ENCODE results near the gene SHISA9.

The SHISA9 gene

DNA sequence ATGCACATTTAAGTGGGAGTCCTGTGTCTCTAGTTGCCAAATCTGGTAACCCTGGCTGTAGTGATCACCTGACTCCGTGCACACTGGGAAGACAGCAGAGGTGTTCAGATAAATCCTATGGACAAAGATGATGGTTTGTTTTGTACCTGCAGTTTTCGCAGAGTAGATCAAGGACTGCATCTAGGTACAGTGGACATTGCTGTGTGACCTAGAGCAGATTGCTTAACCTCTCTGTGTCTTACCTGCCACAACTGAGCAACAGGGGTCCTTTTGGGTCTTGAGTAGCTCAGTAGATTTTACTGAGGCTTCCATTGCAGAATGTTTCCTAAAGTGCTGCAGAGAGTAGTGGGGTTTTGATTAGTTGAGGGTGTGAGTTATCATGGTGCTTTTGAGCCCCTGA lies 160.8 kb downstream of the SHISA9 start:
- H3K36me3 ChIP-seq (ENCODE audit: insufficient read depth, low read length), result no peaks in the 10 kb centered on the region
- H2AFZ ChIP-seq (ENCODE audit: low read length), result no peak overlapping the region
- H3K4me2 ChIP-seq (ENCODE audit: low read length), result no peak overlapping the region
- H3K9me2 ChIP-seq (ENCODE audit: low read depth, low read length), result no peaks in the 10 kb centered on the region
- TF ChIP-seq EZH2 (IDR thresholded peaks at IDR 0.05; ENCODE audit: borderline replicate concordance, low read length), result no peak
- TF ChIP-seq, protein P1, sequence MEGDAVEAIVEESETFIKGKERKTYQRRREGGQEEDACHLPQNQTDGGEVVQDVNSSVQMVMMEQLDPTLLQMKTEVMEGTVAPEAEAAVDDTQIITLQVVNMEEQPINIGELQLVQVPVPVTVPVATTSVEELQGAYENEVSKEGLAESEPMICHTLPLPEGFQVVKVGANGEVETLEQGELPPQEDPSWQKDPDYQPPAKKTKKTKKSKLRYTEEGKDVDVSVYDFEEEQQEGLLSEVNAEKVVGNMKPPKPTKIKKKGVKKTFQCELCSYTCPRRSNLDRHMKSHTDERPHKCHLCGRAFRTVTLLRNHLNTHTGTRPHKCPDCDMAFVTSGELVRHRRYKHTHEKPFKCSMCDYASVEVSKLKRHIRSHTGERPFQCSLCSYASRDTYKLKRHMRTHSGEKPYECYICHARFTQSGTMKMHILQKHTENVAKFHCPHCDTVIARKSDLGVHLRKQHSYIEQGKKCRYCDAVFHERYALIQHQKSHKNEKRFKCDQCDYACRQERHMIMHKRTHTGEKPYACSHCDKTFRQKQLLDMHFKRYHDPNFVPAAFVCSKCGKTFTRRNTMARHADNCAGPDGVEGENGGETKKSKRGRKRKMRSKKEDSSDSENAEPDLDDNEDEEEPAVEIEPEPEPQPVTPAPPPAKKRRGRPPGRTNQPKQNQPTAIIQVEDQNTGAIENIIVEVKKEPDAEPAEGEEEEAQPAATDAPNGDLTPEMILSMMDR (IDR thresholded peaks at IDR 0.05; ENCODE audit: low read length), result no peak
- H3K4me1 ChIP-seq (ENCODE audit: insufficient read depth, low read length, severe bottlenecking), result no peaks in the 10 kb centered on the region
- H3F3A ChIP-seq (ENCODE audit: insufficient read depth, low read length), result no peaks in the 10 kb centered on the region
- H3K9ac ChIP-seq (ENCODE audit: low read length), result no peak overlapping the region
- H4K20me1 ChIP-seq (ENCODE audit: insufficient read depth, low read length), result no peaks in the 10 kb centered on the region
- H3K9me3 ChIP-seq (ENCODE audit: low read length), result no peaks in the 10 kb centered on the region
- no peaks in the 10 kb centered on the region for H3K79me2 ChIP-seq (ENCODE audit: insufficient read depth, low read length)
- H3K27me3 ChIP-seq (ENCODE audit: insufficient read depth, low read length), result no peaks in the 10 kb centered on the region
- H3K27ac ChIP-seq (ENCODE audit: low read depth, low read length, poor library complexity, severe bottlenecking), result no peak overlapping the region
- H3K4me3 ChIP-seq (ENCODE audit: low read depth, low read length, poor library complexity, severe bottlenecking), result no peak overlapping the region

DNA sequence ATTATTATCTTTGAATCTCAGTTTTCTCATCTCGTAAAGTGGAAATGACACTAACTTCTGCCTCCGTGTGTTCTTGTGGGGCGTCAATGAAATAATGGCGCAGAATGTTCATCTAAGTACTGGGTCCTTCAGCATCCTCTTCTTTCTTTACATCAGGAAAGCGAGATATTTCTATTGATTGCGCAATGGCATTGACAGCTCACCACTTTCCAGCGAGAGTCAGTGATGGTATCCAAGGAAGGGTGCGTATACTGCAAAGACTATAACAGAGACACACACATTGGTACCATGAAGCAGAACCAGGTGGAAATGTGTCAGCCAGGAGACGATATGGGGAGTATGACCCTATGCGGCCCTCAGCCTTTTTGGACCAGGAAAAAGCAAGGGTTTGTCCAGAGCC lies 162.1 kb downstream of the SHISA9 start:
- Histone ChIP-seq H3K9me3 (ENCODE audit: low read length) (no peaks in the 10 kb centered on the region), H3K4me2 (ENCODE audit: low read length) (no peak overlapping the region), H3K27ac (ENCODE audit: low read depth, low read length, poor library complexity, severe bottlenecking) (no peak overlapping the region), H4K20me1 (ENCODE audit: insufficient read depth, low read length) (no peaks in the 10 kb centered on the region), H2AFZ (ENCODE audit: low read length) (no peak overlapping the region), H3K4me1 (ENCODE audit: insufficient read depth, low read length, severe bottlenecking) (no peaks in the 10 kb centered on the region), H3K9ac (ENCODE audit: low read length) (no peak overlapping the region), H3F3A (ENCODE audit: insufficient read depth, low read length) (no peaks in the 10 kb centered on the region), H3K27me3 (ENCODE audit: insufficient read depth, low read length) (no peaks in the 10 kb centered on the region), H3K79me2 (ENCODE audit: insufficient read depth, low read length) (no peaks in the 10 kb centered on the region), H3K36me3 (ENCODE audit: insufficient read depth, low read length) (no peaks in the 10 kb centered on the region), H3K9me2 (ENCODE audit: low read depth, low read length) (no peaks in the 10 kb centered on the region), H3K4me3 (ENCODE audit: low read depth, low read length, poor library complexity, severe bottlenecking) (no peak overlapping the region)
- TF ChIP-seq, protein P1 (IDR thresholded peaks at IDR 0.05; ENCODE audit: low read length), result no peak
- no peak for TF ChIP-seq EZH2 (IDR thresholded peaks at IDR 0.05; ENCODE audit: borderline replicate concordance, low read length)

DNA sequence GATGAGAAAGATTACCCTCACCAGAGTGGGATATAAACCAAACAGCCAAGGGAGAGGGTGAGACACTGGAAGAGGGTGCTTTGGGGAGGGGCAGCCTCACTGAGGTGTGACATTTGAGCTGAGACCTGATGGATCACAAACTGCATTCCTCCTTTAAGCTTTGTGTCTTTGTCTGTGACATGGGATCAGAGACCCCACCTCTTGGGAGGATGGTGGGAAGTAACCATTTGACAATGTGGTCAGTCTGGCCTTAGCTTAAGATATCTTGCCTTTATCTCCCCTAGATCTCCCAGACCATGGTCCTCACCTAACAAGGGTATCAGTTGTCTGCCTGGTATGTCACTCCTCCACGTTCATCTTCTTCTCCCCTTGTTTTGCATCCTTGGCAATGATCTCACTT lies 163.4 kb downstream of the SHISA9 start:
- Histone ChIP-seq H3K27me3 (ENCODE audit: insufficient read depth, low read length) (no peaks in the 10 kb centered on the region), H3F3A (ENCODE audit: insufficient read depth, low read length) (no peaks in the 10 kb centered on the region), H2AFZ (ENCODE audit: low read length) (no peak overlapping the region), H4K20me1 (ENCODE audit: insufficient read depth, low read length) (no peaks in the 10 kb centered on the region), H3K79me2 (ENCODE audit: insufficient read depth, low read length) (no peaks in the 10 kb centered on the region), H3K4me3 (ENCODE audit: low read depth, low read length, poor library complexity, severe bottlenecking) (no peak overlapping the region), H3K4me2 (ENCODE audit: low read length) (no peak overlapping the region), H3K27ac (ENCODE audit: low read depth, low read length, poor library complexity, severe bottlenecking) (no peak overlapping the region), H3K9me2 (ENCODE audit: low read depth, low read length) (no peaks in the 10 kb centered on the region), H3K9ac (ENCODE audit: low read length) (no peak overlapping the region), H3K36me3 (ENCODE audit: insufficient read depth, low read length) (no peaks in the 10 kb centered on the region), H3K4me1 (ENCODE audit: insufficient read depth, low read length, severe bottlenecking) (no peaks in the 10 kb centered on the region), H3K9me3 (ENCODE audit: low read length) (no peaks in the 10 kb centered on the region)
- TF ChIP-seq, protein P1 (IDR thresholded peaks at IDR 0.05; ENCODE audit: low read length), result no peak
- no peak for TF ChIP-seq EZH2 (IDR thresholded peaks at IDR 0.05; ENCODE audit: borderline replicate concordance, low read length)

All from OCI-LY1 (cell line).